HG03064 (cell line): ENCODE data around the gene SNAPIN.

Experiments used
- ATAC-seq: cut with Tn5 transposase; IDR thresholded peaks from one replicate; pipeline ENCODE4 v1.9.1; 2021; ENCODE audit warnings: low read depth; ENCODE audit not compliant: unreplicated experiment

SNAPIN gene

GRCh38 chr1:153658400-153659174 is at the start of gene SNAPIN:
Gene SNAPIN, plus strand, starts transcription at chr1:153658703. Its CDS starts 41 bp downstream, at chr1:153658744.
- ATAC-seq: peak; percentile 91

- no peak for ATAC-seq
Measured at GRCh38 chr1:153608742-153609584, 49.5 kb upstream of the SNAPIN start.

GRCh38 chr1:153609585-153609907 is 49.0 kb upstream of the SNAPIN start:
- no peak for ATAC-seq

- no peak for ATAC-seq
Measured at GRCh38 chr1:153610334-153610733, 48.2 kb upstream of the SNAPIN start.

DNA sequence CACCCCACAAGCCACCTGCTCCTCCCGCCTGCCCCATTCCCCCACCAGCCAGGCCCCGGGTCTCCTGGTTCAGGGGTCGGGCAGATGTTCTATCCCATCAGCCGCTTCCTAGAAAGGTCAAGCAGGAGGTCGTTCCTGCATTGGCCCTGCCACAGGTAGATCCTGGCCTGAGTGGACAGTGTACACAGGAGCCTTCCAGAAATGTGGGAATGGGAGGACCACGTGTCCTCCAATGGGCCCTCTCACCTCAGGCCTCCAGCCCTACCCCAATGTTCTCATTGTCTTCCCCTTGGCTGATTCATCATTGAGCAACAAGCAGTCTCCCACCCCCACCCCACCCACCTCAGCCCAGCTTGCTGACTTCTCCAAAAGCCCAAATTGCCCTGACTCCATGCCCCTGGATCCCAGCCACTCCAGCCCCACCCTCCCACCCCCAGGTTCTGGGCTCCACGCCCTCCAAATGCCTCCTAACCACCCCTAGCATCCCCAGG is 47.6 kb upstream of the SNAPIN start:
- no peak for ATAC-seq

GRCh38 chr1:153611356-153611755 is 47.1 kb upstream of the SNAPIN start:
- ATAC-seq: no peak

DNA sequence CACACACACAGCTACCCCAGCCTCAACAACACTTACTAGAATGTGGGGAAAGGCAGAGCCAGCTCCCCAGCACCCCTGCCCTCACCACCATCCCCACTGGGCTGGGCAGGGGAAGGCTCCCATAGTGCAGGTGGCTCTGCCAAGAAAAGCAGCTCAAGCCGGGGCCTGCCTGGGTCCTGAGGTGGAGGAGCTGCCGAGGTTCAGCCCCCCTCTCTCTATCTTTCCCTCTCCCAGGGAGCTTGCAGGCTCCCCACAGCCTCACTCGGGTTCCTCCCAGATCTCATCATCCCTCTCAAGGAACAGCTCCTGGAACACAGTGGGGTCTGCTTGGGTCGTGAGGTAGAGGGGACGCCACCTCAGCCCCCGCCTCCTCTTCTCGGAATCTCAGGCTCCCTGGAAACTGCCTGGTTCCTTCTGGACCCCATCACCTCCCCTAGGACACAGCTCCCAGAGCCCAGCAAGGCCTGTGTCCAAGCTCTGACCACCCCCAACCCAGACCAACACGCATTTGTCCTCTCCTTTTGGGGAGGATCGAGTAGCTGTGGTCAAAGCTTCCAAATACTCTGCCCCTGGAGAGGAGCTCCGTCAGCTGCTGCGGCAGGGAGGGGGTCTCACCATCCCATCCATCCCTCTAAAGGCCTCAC is 46.3 kb upstream of the SNAPIN start:
- ATAC-seq: no peak

- ATAC-seq: no peak
Measured at GRCh38 chr1:153612755-153613331, 45.7 kb upstream of the SNAPIN start, which contains the start of gene S100A16. Gene S100A16, minus strand, starts transcription at chr1:153613137. Its CDS starts 4,986 bp downstream, at chr1:153608151.

DNA sequence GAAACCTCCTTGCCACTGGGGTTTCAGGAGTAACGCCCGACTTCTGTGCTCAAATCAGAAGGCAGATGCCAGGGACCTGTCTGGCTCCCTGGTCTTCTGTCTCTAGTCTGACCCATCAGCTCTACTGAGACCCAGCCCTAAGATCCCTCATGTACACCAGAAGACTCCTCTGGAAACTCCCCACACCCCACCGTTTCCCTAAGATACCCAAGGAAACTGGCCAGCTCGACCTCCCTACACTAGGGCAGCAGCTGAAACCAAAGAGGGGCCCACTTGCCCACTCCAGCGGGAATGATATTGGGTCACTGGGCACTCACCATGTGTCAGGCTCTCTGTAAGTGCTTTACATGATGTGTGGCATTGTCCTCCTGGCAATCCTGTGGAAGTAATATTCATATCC is 45.1 kb upstream of the SNAPIN start:
- no peak for ATAC-seq

GRCh38 chr1:153614189-153614900 is 44.2 kb upstream of the SNAPIN start:
- ATAC-seq: no peak

GRCh38 chr1:153614906-153615305 is 43.6 kb upstream of the SNAPIN start:
- ATAC-seq: no peak

- no peak for ATAC-seq
Measured at GRCh38 chr1:153615406-153615805, 43.1 kb upstream of the SNAPIN start.

DNA sequence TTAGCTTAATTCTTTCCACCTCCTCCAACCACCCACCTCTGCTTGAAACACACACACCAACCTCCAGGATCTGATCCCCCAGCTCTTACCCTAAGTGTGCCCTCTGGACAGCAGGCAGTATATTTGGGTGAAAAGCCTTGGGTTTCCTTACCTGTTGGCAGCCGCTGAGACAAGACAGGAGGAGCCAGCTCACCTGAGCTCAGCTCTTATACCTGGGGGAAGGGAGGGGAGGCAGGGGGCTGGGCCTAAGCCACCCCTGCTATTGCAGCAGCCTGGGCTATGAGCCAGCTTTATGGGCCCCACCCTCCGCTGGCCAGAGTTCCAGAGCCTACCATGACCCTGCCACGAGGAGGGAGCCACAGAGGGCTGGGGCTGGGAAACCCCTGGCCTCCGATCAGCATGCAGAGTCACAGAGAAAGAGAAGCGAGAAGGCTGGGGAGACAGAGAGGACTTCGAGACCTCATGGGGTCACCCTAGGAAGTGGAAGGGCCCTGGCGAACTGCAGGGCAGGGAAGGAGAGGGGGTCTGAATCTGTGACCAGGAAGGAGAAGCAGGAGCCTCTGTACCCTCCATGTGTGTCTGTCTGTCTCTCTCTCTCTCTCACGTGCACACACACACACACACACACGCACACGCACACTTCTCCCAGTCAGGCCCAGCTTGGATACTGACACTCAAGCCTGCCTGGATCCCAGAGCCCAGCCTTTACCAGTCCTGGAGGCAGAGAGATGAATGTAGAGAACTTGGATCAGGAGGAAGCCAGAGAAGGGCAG is 42.2 kb upstream of the SNAPIN start, which contains the start of gene S100A14:
TSS of gene S100A14 (minus strand) at position 182 of the 773 bp plus-strand sequence. CDS start 467 bp downstream, outside the sequence.
- ATAC-seq: no peak

DNA sequence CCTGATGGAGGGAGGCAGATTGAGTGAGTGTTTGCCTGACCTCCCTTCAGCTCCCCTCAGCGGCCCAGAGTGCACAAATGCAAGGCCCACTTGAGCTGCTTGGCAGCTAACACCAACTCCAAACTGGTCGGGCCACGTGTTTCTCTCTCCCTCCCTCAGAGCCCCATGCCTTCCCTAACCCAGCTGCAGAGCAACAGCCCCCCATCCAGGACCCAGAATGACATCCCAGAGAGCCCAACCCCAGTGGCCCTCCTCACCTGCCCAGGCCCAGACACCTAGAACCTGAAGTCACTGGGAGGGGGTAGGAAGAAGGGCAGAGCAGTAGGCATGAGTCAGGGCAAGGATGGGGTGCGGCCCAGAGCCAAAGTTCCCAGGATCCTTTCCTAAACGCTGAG is 41.6 kb upstream of the SNAPIN start:
- no peak for ATAC-seq

GRCh38 chr1:153617663-153618062 is 40.8 kb upstream of the SNAPIN start:
- no peak for ATAC-seq

- ATAC-seq: no peak
Measured at GRCh38 chr1:153619171-153619570, 39.3 kb upstream of the SNAPIN start.

- no peak for ATAC-seq
Measured at GRCh38 chr1:153623101-153623500, 35.4 kb upstream of the SNAPIN start.

DNA sequence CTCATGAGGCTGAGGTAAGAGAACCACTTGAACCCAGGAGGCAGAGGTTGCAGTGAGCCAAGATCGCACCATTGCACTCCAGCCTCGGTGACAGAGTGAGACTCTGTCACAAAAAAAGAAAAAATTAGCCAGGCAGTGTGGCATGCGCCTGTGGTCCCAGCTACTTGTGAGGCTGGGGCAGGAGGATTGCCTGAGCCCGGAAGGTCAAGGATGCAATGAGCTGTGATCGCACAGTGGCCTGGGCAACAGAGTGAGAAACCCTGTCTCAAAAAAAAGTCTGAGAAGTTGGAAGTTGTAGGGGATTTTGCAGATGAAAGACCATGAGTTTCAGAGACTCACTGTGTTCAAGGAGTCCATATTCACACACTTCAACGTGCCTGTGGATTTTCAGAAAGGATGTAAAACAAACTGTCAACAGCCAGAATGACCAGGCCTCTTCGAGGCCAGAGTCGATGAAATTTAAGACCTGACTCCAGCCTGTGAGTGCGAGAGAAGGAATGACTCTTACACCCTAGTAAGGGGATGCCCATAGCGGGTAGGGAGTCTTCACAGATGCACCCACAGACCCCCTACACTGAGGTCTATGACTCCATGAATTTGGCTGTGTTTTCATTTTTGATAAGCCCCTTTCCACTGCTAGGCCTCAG is 33.4 kb upstream of the SNAPIN start:
- no peak for ATAC-seq

DNA sequence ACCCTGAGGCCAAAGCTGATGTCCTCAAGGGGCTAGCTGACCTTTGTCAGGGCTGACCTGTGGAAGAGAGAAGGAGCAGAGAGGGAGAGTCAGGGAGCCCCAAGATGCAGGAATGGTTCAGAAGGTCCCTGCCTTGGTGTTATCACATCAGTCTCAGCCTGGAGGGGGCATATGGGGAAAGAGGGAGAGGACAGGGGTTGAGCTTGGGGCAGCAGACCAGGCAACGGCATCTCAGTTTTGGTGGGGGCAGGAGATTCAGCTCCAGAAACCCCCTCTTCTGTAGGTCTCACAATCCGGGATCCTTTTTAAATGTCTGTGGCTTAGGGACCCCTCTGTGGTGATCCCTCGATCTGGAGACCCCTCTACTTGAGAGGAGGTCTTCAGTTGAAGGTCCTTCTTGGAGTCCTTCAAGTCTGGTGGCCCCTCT is 32.0 kb upstream of the SNAPIN start:
- ATAC-seq: no peak
